AG09309 (cell line): ENCODE measurements around the gene PANX3.

Experiments used
- DNase-seq: peaks from one replicate; pipeline ENCODE4 v3.0.0-alpha.2; 2010; ENCODE audit warnings: low read depth
- H3K4me3 ChIP-seq: 2 replicates; pipeline ENCODE4 v1.5.1; 2011; ENCODE audit warnings: mild to moderate bottlenecking, low read depth, low read length, moderate library complexity; ENCODE audit not compliant: control insufficient read depth
- CTCF ChIP-seq: IDR thresholded peaks from 2 replicates; pipeline ENCODE4 v1.5.1; 2011; ENCODE audit warnings: mild to moderate bottlenecking, low read depth, low read length, inconsistent platforms; ENCODE audit not compliant: insufficient read depth, control insufficient read depth; ENCODE audit errors: missing control alignments

Gene PANX3

GRCh38 chr11:124582565-124582964 is 28.7 kb upstream of the PANX3 start:
- TF ChIP-seq CTCF = no peak
- DNase-seq = no peak

GRCh38 chr11:124583781-124584180 is 27.4 kb upstream of the PANX3 start:
- no peak overlapping the region for H3K4me3 ChIP-seq
- no peak for DNase-seq
- no peak for TF ChIP-seq CTCF

More at GRCh38 chr11:124582565-124582964, 28.7 kb upstream of the PANX3 start:
- H3K4me3 ChIP-seq = no peak overlapping the region

- no peak for TF ChIP-seq CTCF
- DNase-seq = no peak
- H3K4me3 ChIP-seq = no peak overlapping the region
These were observed 26.4 kb upstream of the PANX3 start for GRCh38 chr11:124584681-124585372.

GRCh38 chr11:124586238-124586860 is 24.9 kb upstream of the PANX3 start:
- DNase-seq = peak; percentile 20
- TF ChIP-seq CTCF = peak; percentile 75
- H3K4me3 ChIP-seq = no peak overlapping the region

GRCh38 chr11:124591430-124591829 is 19.8 kb upstream of the PANX3 start:
- H3K4me3 ChIP-seq = no peak overlapping the region
- no peak for DNase-seq
- no peak for TF ChIP-seq CTCF

- no peak overlapping the region for H3K4me3 ChIP-seq
- no peak for TF ChIP-seq CTCF
- no peak for DNase-seq
These were observed 18.6 kb upstream of the PANX3 start for GRCh38 chr11:124592627-124593026.
